ENCODE measurements around the gene GPR25. TPM values are rescaled to one million over a fixed set of nuclear protein-coding genes. Genes with fewer than 3 reads are reported as not detected.

The GPR25 gene
- total RNA-seq (2022), result not detected in 2 replicates
- Bru-seq, nascent RNA, result not detected
- BruChase-seq, experiment 1, labeled RNA remaining after a 6-hour chase, result percentile 27 among the genes with signal in this experiment
- not detected for BruChase-seq, experiment 2, labeled RNA remaining after a 2-hour chase
- long read RNA-seq, result 0 reads

GRCh38 chr1:200872446-200873115 lies at the start of gene GPR25:
Gene GPR25 (plus strand): TSS chr1:200872981. CDS start chr1:200873038, 57 bp downstream.
- CTCF ChIA-PET, result no interaction called here
- no peaks in the 10 kb centered on the region for H3K9me3 Mint-ChIP-seq (ENCODE audit: low read depth, unreplicated experiment)
- DNase-seq, result no peak
- no peak within 1 kb of the TSS for H3K4me3 Mint-ChIP-seq (ENCODE audit: low read depth, unreplicated experiment)
- peaks cover 11% of the 10 kb centered on the region for H3K27me3 Mint-ChIP-seq (ENCODE audit: unreplicated experiment)
- H3K27ac Mint-ChIP-seq (ENCODE audit: unreplicated experiment), result no peak within 1 kb of the TSS
- TF ChIP-seq CTCF (IDR thresholded peaks at IDR 0.05; ENCODE audit: unreplicated experiment), result no peak
- no TSS peak for BruUV-seq (replicated peaks)
- H3K36me3 Mint-ChIP-seq (ENCODE audit: insufficient read depth, unreplicated experiment), result no peaks in the 10 kb centered on the region
- intact Hi-C loops (cut with micrococcal nuclease; ENCODE audit: unreplicated experiment), result no loop called here
- no peaks in the 10 kb centered on the region for H3K4me1 Mint-ChIP-seq (ENCODE audit: low read depth, unreplicated experiment)

DNA sequence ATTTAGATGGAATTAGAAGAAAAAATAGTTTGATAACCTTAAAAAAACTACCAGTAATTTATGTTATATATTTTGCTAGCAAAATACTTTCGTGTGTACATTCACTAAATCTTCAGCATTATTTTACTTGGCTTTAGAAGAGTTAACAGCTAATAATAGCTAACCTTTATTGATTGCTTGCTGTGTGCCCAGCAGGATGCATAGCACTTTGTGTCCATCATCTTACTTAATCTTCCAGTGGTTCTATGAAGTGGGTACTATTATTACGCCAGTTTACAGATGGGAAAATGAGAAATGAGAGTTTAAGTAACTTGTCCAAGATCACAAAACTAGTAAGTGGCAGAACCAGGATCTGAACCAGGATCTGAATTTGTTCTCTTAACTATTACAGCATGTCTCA lies 41.7 kb upstream of the GPR25 start:
- Mint-ChIP-seq H3K27ac (ENCODE audit: unreplicated experiment) (no peak overlapping the region), H3K4me3 (ENCODE audit: low read depth, unreplicated experiment) (no peak overlapping the region), H3K36me3 (ENCODE audit: insufficient read depth, unreplicated experiment) (no peaks in the 10 kb centered on the region), H3K4me1 (ENCODE audit: low read depth, unreplicated experiment) (no peaks in the 10 kb centered on the region), H3K27me3 (ENCODE audit: unreplicated experiment) (no peaks in the 10 kb centered on the region), H3K9me3 (ENCODE audit: low read depth, unreplicated experiment) (no peaks in the 10 kb centered on the region)
- CTCF ChIA-PET, result no interaction called here
- no peak for DNase-seq
- intact Hi-C loops (cut with micrococcal nuclease; ENCODE audit: unreplicated experiment), result no loop called here
- no peak for TF ChIP-seq CTCF (IDR thresholded peaks at IDR 0.05; ENCODE audit: unreplicated experiment)
- no TSS peak for BruUV-seq (replicated peaks)

GRCh38 chr1:200834383-200834782 lies 38.4 kb upstream of the GPR25 start:
- no peak for DNase-seq
- BruUV-seq (replicated peaks), result no TSS peak
- CTCF ChIA-PET, result no interaction called here

GRCh38 chr1:200836213-200836612 lies 36.6 kb upstream of the GPR25 start:
- H3K27me3 Mint-ChIP-seq (ENCODE audit: unreplicated experiment), result no peaks in the 10 kb centered on the region
- intact Hi-C loops (cut with micrococcal nuclease; ENCODE audit: unreplicated experiment), result loop anchor here (5.0 kb wide), 1 partner anchor 279 kb away; no protein-coding TSS in a partner anchor
- no peak for DNase-seq
- BruUV-seq (replicated peaks), result no TSS peak
- no peaks in the 10 kb centered on the region for H3K4me1 Mint-ChIP-seq (ENCODE audit: low read depth, unreplicated experiment)
- CTCF ChIA-PET, result no interaction called here
- TF ChIP-seq CTCF (IDR thresholded peaks at IDR 0.05; ENCODE audit: unreplicated experiment), result no peak
- H3K36me3 Mint-ChIP-seq (ENCODE audit: insufficient read depth, unreplicated experiment), result no peaks in the 10 kb centered on the region
- no peak overlapping the region for H3K27ac Mint-ChIP-seq (ENCODE audit: unreplicated experiment)
- H3K4me3 Mint-ChIP-seq (ENCODE audit: low read depth, unreplicated experiment), result no peak overlapping the region
- no peaks in the 10 kb centered on the region for H3K9me3 Mint-ChIP-seq (ENCODE audit: low read depth, unreplicated experiment)

More at GRCh38 chr1:200834383-200834782, 38.4 kb upstream of the GPR25 start:
- Mint-ChIP-seq H3K4me3 (ENCODE audit: low read depth, unreplicated experiment) (no peak overlapping the region), H3K9me3 (ENCODE audit: low read depth, unreplicated experiment) (no peaks in the 10 kb centered on the region), H3K4me1 (ENCODE audit: low read depth, unreplicated experiment) (no peaks in the 10 kb centered on the region), H3K36me3 (ENCODE audit: insufficient read depth, unreplicated experiment) (no peaks in the 10 kb centered on the region), H3K27me3 (ENCODE audit: unreplicated experiment) (no peaks in the 10 kb centered on the region), H3K27ac (ENCODE audit: unreplicated experiment) (no peak overlapping the region)
- no peak for TF ChIP-seq CTCF (IDR thresholded peaks at IDR 0.05; ENCODE audit: unreplicated experiment)
- intact Hi-C loops (cut with micrococcal nuclease; ENCODE audit: unreplicated experiment), result no loop called here

All from Calu3 (cell line).